ENCODE results near the gene AMY1C. TPM values are rescaled to one million over a fixed set of nuclear protein-coding genes. Genes with fewer than 3 reads are reported as not detected.
"Not testable (repeated sequence)": the region's sequence is repeated elsewhere in the genome, so short reads cannot be mapped to it uniquely, and the experiment has no call there.

Gene AMY1C
- total RNA-seq (not detected), polyA plus RNA-seq (not detected)

DNA sequence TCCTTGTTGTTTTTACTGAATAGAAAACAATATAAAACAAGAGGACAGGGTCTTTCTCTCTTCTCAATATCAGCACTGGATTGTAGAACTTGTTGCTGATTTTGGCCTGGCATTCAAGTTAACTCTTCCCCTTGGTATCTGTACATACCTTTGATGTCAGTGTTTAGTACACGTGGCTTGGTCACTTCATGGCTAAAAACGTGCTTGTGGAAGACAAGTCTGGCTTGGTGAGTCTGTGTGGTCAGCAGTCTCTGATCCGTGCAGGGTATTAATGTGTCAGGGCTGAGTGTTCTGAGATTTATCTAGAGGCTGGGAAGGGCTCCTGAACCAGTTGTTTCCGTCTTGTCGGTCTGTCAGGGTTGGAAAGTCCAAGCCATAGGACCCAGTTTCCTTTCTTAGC lies at the start of gene AMY1C:
Gene AMY1C, plus strand, starts transcription at position 301 of the 400 bp plus-strand sequence. CDS start 572 bp downstream, outside the sequence.
- H3K36me3 Mint-ChIP-seq; H3K4me1 Mint-ChIP-seq; H3K27me3 ChIP-seq (ENCODE audit: insufficient read depth, low read length); H3K36me3 ChIP-seq (ENCODE audit: insufficient read depth, low read length); H3K9me3 ChIP-seq (ENCODE audit: control insufficient read depth in 1 of 2, low read length in 2 of 2); POLR2A ChIA-PET (ENCODE audit: partially characterized antibody); H3K27ac ChIP-seq (ENCODE audit: low read depth, low read length); CTCF ChIA-PET (ENCODE audit: partially characterized antibody); intact Hi-C loops (cut with micrococcal nuclease); H3K4me3 Mint-ChIP-seq; H3K9me3 Mint-ChIP-seq; H3K27ac Mint-ChIP-seq; DNase-seq; H3K27me3 Mint-ChIP-seq; H3K4me1 ChIP-seq (ENCODE audit: insufficient read depth, low read length); H3K4me3 ChIP-seq (ENCODE audit: low read length in 2 of 2): not testable (repeated sequence)

DNA sequence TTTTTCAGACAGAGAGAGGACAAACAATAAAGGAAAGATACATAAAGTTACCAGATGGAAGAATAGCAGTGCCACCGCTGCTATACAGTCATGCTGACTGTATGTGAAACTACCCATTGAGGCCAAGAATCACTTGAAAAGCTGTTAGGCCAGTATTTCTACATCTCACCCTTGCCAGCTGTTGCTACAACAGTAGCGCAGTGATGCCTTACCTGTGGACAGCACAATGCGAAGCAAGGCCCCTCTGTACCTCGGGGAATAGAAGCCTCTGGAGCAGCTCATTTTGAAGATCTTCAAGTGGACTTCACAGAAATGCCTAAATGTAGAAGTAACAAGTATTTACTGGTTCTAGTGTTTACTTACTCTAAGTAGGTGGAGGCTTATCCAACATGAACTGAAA lies 49.0 kb upstream of the AMY1C start:
- CTCF ChIA-PET (ENCODE audit: partially characterized antibody); H3K9me3 ChIP-seq (ENCODE audit: control insufficient read depth in 1 of 2, low read length in 2 of 2); H3K4me3 ChIP-seq (ENCODE audit: low read length in 2 of 2); H3K36me3 ChIP-seq (ENCODE audit: insufficient read depth, low read length); H3K4me3 Mint-ChIP-seq; POLR2A ChIA-PET (ENCODE audit: partially characterized antibody); H3K27ac Mint-ChIP-seq; H3K36me3 Mint-ChIP-seq; DNase-seq; H3K9me3 Mint-ChIP-seq; H3K4me1 Mint-ChIP-seq; intact Hi-C loops (cut with micrococcal nuclease); H3K27me3 Mint-ChIP-seq; H3K27me3 ChIP-seq (ENCODE audit: insufficient read depth, low read length); H3K4me1 ChIP-seq (ENCODE audit: insufficient read depth, low read length); H3K27ac ChIP-seq (ENCODE audit: low read depth, low read length): not testable (repeated sequence)

GRCh38 chr1:103701256-103701655 lies 48.4 kb upstream of the AMY1C start:
- H3K27me3 ChIP-seq (ENCODE audit: insufficient read depth, low read length); H3K9me3 Mint-ChIP-seq; DNase-seq; H3K4me1 Mint-ChIP-seq; H3K4me1 ChIP-seq (ENCODE audit: insufficient read depth, low read length); H3K4me3 Mint-ChIP-seq; CTCF ChIA-PET (ENCODE audit: partially characterized antibody); POLR2A ChIA-PET (ENCODE audit: partially characterized antibody); H3K27ac ChIP-seq (ENCODE audit: low read depth, low read length); intact Hi-C loops (cut with micrococcal nuclease); H3K36me3 ChIP-seq (ENCODE audit: insufficient read depth, low read length); H3K9me3 ChIP-seq (ENCODE audit: control insufficient read depth in 1 of 2, low read length in 2 of 2); H3K4me3 ChIP-seq (ENCODE audit: low read length in 2 of 2); H3K36me3 Mint-ChIP-seq; H3K27ac Mint-ChIP-seq; H3K27me3 Mint-ChIP-seq: not testable (repeated sequence)

DNA sequence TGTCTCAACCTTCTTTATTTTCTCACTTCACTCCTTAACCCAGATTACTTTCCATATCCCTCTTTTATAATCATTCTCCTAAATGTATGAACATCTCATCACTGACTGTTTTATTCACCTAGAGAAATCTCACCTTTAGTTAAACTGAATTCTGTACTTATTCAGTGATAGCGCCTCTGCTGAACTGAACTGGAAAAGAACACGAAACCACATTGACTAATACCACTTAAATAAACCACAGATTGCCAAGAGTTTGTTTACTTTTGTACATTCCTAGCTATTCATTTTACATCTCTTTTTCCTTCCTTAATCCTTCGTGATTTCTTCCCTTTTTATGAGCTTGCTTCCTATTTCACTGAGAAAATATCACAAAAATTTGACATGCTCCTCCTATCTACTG lies 42.0 kb upstream of the AMY1C start:
- intact Hi-C loops (cut with micrococcal nuclease); H3K27ac ChIP-seq (ENCODE audit: low read depth, low read length); H3K36me3 ChIP-seq (ENCODE audit: insufficient read depth, low read length); POLR2A ChIA-PET (ENCODE audit: partially characterized antibody); CTCF ChIA-PET (ENCODE audit: partially characterized antibody); H3K4me1 Mint-ChIP-seq; H3K9me3 Mint-ChIP-seq; H3K4me3 ChIP-seq (ENCODE audit: low read length in 2 of 2); H3K4me1 ChIP-seq (ENCODE audit: insufficient read depth, low read length); H3K9me3 ChIP-seq (ENCODE audit: control insufficient read depth in 1 of 2, low read length in 2 of 2); H3K36me3 Mint-ChIP-seq; H3K27ac Mint-ChIP-seq; DNase-seq; H3K27me3 ChIP-seq (ENCODE audit: insufficient read depth, low read length); H3K4me3 Mint-ChIP-seq; H3K27me3 Mint-ChIP-seq: not testable (repeated sequence)

GRCh38 chr1:103710381-103710780 lies 39.3 kb upstream of the AMY1C start:
- H3K9me3 Mint-ChIP-seq; intact Hi-C loops (cut with micrococcal nuclease); H3K36me3 ChIP-seq (ENCODE audit: insufficient read depth, low read length); H3K27ac Mint-ChIP-seq; POLR2A ChIA-PET (ENCODE audit: partially characterized antibody); H3K4me1 Mint-ChIP-seq; DNase-seq; H3K27me3 ChIP-seq (ENCODE audit: insufficient read depth, low read length); H3K36me3 Mint-ChIP-seq; H3K27me3 Mint-ChIP-seq; CTCF ChIA-PET (ENCODE audit: partially characterized antibody); H3K9me3 ChIP-seq (ENCODE audit: control insufficient read depth in 1 of 2, low read length in 2 of 2); H3K4me3 ChIP-seq (ENCODE audit: low read length in 2 of 2); H3K27ac ChIP-seq (ENCODE audit: low read depth, low read length); H3K4me1 ChIP-seq (ENCODE audit: insufficient read depth, low read length); H3K4me3 Mint-ChIP-seq: not testable (repeated sequence)

DNA sequence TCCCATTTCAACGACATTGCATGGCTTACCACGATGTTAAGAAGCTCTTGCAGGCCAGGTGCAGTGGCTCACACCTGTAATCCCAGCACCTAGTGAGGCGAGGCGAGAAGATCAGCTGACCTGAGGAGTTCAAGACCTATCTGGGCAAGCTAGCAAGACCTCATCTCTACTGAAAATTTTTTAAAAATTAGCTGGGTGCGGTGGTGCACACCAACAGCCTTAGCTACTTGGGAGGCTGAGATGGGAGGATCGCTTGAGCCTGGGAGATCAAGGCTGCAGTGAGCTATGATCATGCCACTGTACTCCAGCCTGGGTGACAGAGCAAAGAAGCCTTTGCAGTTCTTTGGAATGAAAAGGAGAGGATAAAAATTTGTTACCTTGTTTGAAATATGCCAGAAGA lies 32.3 kb upstream of the AMY1C start:
- H3K27ac ChIP-seq (ENCODE audit: low read depth, low read length); H3K27me3 ChIP-seq (ENCODE audit: insufficient read depth, low read length); H3K4me1 ChIP-seq (ENCODE audit: insufficient read depth, low read length); H3K4me1 Mint-ChIP-seq; H3K36me3 Mint-ChIP-seq; H3K9me3 ChIP-seq (ENCODE audit: control insufficient read depth in 1 of 2, low read length in 2 of 2); H3K27me3 Mint-ChIP-seq; H3K4me3 Mint-ChIP-seq; H3K27ac Mint-ChIP-seq; H3K36me3 ChIP-seq (ENCODE audit: insufficient read depth, low read length); H3K9me3 Mint-ChIP-seq; CTCF ChIA-PET (ENCODE audit: partially characterized antibody); H3K4me3 ChIP-seq (ENCODE audit: low read length in 2 of 2); POLR2A ChIA-PET (ENCODE audit: partially characterized antibody); intact Hi-C loops (cut with micrococcal nuclease): not testable (repeated sequence)
- DNase-seq: peak in 1 of 5 donors; percentile 15

- H3K27ac Mint-ChIP-seq; H3K36me3 ChIP-seq (ENCODE audit: insufficient read depth, low read length); H3K4me1 ChIP-seq (ENCODE audit: insufficient read depth, low read length); H3K4me3 Mint-ChIP-seq; H3K27ac ChIP-seq (ENCODE audit: low read depth, low read length); intact Hi-C loops (cut with micrococcal nuclease); H3K4me3 ChIP-seq (ENCODE audit: low read length in 2 of 2); H3K9me3 ChIP-seq (ENCODE audit: control insufficient read depth in 1 of 2, low read length in 2 of 2); H3K9me3 Mint-ChIP-seq; POLR2A ChIA-PET (ENCODE audit: partially characterized antibody); H3K4me1 Mint-ChIP-seq; DNase-seq; H3K36me3 Mint-ChIP-seq; H3K27me3 Mint-ChIP-seq; H3K27me3 ChIP-seq (ENCODE audit: insufficient read depth, low read length); CTCF ChIA-PET (ENCODE audit: partially characterized antibody): not testable (repeated sequence)
These were observed 28.2 kb upstream of the AMY1C start for GRCh38 chr1:103721473-103721872.

DNA sequence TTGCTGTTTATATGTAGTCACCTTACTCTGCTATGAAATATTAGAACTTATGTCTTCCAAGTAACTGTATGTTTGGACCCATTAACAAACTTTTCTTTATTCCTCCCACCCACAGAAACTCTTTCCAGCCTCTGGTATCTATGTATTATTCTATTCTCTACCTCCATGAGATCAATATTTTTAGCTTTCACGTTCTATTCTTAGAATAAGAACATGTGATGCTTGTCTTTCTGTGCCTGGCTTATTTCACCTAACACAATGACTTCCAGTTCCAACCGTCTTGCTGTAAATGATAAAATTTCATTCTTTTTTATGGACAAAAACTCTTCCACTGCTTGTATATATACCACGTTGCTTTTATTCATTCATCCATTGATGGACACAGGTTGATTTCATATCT lies 14.4 kb upstream of the AMY1C start:
- H3K27me3 ChIP-seq (ENCODE audit: insufficient read depth, low read length); H3K36me3 ChIP-seq (ENCODE audit: insufficient read depth, low read length); H3K4me3 Mint-ChIP-seq; H3K27ac Mint-ChIP-seq; H3K27me3 Mint-ChIP-seq; intact Hi-C loops (cut with micrococcal nuclease); H3K36me3 Mint-ChIP-seq; H3K9me3 Mint-ChIP-seq; DNase-seq; H3K4me3 ChIP-seq (ENCODE audit: low read length in 2 of 2); CTCF ChIA-PET (ENCODE audit: partially characterized antibody); H3K4me1 Mint-ChIP-seq; H3K4me1 ChIP-seq (ENCODE audit: insufficient read depth, low read length); POLR2A ChIA-PET (ENCODE audit: partially characterized antibody); H3K9me3 ChIP-seq (ENCODE audit: control insufficient read depth in 1 of 2, low read length in 2 of 2); H3K27ac ChIP-seq (ENCODE audit: low read depth, low read length): not testable (repeated sequence)
